Stimulated activated CD4-positive, alpha-beta T cell treated with anti-CD3 and anti-CD28 coated beads, Interleukin-4, amount 100 ng/mL, for 1 hour (primary cell): ENCODE measurements around the gene BMI1.
"Not testable (repeated sequence)": the region's sequence is repeated elsewhere in the genome, so short reads cannot be mapped to it uniquely, and the experiment has no call there.

Experiments used
- DNase-seq: peaks from one replicate; pipeline ENCODE4 v3.0.0-alpha.2; 2020

BMI1 gene

DNA sequence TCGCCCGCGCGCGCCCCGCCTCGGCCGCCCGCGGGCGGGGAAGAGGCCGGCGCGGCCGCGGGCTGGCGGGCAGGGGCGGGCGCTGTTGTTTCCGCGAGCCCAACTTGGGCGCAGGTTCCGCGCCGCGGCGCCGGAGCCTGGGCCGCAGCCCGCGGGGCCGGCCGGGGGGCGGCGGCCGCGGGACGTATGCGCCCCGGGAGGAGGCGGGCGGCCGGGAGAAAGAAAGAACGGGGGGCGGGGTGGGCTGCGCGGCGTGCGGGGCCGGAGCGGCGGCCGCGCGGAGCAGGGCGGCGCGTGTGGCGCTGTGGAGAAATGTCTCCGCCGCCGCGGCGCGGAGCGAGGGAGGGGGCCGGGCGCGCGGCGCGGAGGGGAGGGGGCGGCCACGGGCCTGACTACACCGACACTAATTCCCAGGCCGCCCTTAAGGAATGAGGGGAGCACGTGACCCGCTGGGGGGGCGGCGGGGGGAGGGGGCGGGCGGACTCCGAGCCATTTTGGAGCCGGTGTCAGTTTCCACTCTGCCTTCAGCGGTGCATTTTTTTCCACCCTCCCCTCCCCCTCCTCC is at the start of gene BMI1:
BMI1 (plus strand) TSS at position 509 of the 565 bp plus-strand sequence. CDS start 5,351 bp downstream, outside the sequence.
- peak; percentile 72 for DNase-seq

DNA sequence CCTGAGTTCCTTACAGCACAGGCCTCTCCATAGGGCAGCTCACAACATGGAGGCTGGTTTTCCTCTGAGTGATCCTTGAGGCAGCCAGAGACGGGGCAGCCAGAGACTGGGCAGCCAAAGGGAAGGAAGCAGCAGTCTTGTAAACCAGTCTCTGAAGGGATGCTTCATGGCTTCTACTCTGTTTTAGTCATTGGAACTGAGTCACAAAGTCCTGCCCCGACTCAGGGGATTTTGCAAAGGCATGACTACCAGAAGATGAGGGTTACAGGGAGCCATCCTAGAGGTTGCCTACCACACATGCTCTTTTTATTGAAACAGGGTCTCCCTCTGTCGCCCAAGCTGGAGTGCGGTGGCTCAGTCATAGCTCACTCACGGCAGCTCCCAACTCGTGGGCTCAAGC is 49.1 kb upstream of the BMI1 start:
- no peak for DNase-seq

DNA sequence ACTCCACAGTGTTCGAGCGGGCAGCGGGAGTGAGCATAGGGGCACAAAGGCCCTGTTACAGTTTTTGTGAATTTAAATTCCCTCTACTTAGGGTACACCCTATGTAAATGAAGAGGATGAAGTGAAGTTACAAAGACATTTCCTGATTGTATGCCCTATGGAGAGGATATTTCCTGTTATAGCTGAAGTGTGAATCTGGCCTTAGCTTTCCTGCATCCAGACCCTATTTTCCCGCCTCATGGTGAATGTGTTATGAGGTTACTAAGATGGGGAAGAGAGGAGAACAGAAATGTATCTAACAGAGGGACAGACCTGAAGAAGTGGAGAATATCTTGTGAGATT is 42.5 kb upstream of the BMI1 start:
- no peak for DNase-seq

DNA sequence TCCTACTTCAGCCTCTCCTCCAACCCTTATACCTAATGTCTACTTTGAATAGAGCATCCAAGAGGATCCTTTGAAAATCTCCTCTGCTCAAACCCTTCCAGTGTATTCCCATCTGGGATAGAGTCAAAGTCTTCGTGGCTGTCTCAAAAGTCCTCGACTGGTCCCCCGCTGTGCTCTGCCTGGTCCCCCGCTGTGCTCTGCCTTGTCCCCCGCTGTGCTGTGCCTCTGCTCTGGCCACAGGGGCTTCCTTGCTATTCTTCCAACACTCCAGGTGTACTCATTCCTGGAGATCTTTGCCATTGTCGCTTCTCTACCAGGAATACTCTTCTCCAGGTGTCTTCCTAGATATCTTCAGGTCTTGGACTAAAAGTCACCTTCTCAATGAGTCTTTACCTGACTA is 40.8 kb upstream of the BMI1 start:
- DNase-seq: no peak

DNA sequence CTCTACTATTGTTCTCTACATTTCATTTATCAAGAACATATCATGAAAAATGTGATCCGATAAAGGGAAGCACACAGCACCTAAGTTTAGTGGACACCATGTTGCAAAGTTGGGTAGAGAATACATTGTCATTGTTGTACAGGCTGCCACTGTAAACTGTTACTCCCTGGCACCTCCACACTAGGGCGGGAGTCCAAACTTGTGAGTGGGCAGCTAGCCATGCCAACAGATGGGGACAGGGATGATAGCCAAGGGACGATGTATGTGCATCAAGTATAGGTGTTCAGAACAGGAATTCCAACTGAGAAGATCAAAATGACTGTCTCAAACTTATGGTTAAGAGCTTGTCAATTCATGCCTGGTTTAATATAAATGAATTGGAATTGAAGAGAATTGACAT is 35.8 kb upstream of the BMI1 start:
- DNase-seq: no peak

DNA sequence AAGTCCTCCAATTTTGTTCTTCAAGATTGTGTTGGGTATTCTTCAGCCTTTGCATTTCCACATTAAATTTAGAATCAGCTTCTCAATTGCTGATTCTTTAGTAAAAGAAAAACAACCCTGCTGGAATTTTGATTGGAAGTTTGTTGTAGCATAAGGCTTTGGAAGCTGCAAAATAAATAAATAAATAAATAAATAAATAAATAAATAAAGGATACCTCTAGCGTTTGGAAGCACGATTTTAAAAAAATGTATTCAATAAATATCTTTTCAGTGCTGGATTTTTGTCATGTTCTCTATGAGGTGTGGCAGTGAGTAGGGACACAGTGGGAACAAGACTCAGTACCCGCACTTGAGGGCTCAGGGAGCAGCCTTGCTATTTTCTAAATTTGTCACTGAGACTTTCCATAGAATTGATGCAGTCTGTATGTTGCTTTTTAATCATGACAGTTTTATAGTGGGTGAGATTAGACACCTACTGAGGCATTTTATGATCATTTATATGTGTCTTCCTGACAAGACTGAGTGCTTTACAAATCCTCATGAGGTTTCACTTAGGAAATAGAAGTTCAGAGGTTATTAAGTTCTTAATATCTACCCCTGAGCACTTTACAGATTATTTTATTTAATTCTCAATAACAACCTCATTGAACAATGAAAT is 27.0 kb upstream of the BMI1 start:
- no peak for DNase-seq

DNA sequence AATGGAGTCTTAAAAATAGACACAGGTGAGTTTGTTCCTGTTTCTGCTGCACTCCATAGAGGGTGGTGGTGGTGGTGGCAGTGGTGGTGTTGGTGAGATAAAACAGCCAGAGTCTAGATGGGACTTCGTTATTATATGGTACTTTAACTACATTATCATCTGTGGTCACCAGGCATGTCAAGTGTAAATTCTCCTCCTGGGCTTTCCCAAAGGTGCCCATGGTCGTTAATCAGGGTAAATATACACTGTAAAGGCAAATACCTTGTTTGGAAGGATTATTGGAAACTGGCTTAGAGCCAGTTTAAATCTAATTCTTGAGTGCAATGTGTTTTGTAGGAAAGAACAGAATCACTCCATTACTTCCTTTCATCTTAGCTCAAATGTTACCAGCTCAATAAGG is 26.2 kb upstream of the BMI1 start:
- DNase-seq: no peak

DNA sequence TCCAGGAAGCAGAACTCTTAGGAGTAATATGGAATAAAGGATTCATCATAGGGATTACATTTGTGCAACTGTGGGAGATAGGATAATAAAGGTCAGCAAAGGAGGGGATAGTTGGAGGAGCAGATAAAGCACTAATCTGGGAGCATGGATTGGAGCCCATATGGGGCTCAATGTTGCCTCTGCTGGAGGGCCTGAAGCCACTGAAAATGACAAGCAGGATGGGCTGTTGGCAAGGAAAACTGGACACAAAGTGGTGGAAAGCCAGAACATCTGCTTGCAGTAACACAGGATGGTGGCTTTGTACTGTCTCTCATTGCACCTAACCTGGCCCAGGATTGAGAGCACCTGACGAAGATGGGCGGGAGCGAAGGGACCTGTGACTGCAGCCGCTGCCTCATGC is 19.7 kb upstream of the BMI1 start:
- DNase-seq: no peak

DNA sequence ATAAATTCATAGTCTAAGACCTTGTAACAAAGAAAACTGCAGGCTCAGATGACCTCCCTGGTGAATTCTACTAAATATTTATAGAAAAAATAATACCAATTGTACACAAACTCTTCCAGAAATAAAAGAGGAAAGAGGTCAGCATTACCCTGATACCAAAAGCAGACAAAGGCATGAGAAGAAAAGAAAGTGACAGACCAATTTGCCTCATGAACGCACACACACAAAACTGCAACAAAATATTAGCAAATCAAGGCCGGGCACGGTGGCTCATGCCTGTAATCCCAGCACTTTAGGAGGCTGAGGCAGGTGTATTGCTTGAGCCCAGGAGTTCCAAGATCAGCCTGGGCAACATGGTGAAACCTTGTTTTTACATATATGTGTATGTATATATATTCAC is 17.4 kb upstream of the BMI1 start:
- no peak for DNase-seq

DNA sequence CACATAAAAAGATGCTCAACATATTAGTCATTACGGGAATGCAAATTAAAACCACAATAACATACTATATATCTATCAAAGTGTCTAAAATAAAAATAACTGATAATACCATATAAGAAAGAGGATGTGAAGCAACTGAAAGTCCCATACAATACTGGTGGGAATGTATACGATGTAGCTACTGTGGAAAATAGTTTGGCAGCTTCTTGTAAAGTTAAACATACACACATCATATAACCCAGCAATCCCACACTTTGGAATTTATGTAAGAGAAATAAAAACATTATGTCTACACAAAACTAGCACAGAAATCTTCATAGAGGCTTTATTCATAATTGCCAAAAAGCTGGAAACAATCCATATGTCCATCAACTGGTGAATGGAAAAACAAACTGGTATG is 15.2 kb upstream of the BMI1 start:
- no peak for DNase-seq

DNA sequence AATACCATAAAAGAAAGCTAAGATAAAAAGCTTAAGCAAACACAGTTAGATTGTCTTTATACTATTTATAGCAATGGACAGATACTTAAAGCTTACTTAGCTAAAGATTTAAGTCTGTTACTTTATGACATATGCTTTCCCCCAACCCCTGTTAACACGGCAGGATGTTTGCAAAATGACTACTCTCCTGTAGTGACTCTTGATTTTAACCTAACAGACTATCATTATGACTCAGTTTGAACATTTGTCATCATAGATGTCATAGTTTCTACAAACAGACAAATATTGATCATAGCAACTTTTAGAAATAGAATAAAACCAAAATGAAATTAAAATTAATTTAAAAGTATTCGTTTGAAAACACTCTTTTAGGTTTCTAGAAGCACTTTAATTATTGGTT is 12.5 kb upstream of the BMI1 start:
- no peak for DNase-seq

DNA sequence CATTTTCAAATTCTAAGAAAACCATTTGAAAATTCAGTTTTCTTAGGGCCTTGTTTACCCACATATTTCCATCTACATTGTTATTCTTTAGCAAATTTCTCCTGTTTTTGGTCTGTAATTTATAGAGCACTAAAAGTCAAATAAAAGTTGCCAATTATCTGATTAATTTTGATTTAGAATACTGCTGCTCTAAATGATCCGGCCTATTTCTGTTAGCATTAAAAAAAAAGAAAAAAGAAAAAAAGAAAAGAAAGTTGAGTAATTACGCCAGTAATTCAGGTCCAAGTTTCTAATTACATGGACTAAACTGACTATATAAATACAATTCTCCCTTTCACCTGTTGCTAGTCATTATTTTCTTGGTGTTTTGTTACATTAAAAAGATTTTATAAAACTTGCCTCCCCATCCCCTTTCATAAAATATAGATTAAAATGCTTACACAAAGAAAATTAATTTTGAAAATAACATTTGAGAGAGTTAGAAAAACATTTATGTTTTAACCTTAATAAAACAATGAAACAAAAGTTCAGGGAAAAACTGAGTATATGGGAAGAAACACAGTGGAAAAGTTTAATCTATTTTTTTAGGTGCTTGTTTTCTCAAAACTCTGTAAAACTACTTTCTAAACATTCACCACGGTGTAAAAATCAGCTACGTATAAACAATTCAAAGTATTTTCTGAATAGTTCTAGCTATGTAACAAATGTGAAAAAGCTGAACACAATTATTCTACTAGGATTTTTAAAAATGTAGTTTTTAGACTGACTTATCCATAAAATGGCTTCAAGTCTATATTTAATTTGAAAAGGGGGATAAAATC is 11.5 kb upstream of the BMI1 start:
- no peak for DNase-seq

DNA sequence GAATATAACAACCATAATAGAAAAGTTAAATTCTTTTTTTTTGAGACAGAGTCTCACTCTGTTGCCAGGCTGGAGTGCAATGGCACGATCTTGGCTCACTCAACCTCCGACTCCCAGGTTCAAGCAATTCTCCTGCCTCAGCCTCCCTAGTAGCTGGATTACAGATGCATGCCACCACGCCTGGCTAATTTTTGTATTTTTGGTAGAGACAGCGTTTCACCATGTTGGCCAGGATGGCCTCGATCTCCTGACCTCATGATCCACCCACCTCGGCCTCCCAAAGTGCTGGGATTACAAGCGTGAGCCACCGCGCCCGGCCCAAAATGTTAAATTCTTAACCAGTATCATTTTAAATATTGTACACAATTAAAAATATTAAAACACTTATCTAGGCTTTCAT is 10.9 kb upstream of the BMI1 start:
- not testable (repeated sequence) for DNase-seq

DNA sequence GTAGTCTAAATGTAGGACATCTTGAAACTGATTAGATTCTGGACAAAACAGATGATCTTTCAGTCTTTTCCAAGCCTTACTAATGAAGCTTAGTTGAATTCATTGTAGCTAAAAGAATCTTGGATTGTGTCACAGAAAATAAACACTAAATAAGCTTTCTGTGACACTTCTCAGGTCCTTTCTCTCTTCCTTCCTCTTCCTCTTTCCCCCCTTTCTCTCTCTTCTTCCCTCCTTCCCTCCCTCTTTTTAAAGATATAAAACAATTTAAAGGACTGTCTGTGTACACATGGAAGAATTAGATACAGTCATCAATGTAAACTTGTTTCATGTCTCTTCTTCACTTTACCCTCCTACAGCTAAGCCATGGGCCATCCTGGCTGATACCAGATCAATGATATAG is 10.0 kb upstream of the BMI1 start:
- no peak for DNase-seq

DNA sequence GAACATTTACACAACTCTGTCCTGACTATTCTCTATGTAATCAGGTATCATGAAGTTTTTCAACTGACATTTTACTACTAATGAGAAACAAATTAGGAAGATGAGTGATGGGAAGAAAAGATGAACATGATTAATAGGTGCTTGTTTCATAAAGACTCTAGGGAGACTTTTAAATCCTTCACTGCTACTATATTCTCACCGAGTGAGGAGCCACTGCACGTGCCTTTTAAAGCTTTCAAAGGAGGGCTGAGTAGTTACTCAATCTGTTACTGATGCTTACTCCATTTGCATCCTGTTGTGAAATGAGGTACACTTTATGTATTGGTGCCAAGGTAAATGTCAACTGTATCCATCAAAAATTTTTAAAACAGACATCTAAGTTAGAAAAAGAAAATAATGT is 6.0 kb upstream of the BMI1 start:
- DNase-seq: no peak

DNA sequence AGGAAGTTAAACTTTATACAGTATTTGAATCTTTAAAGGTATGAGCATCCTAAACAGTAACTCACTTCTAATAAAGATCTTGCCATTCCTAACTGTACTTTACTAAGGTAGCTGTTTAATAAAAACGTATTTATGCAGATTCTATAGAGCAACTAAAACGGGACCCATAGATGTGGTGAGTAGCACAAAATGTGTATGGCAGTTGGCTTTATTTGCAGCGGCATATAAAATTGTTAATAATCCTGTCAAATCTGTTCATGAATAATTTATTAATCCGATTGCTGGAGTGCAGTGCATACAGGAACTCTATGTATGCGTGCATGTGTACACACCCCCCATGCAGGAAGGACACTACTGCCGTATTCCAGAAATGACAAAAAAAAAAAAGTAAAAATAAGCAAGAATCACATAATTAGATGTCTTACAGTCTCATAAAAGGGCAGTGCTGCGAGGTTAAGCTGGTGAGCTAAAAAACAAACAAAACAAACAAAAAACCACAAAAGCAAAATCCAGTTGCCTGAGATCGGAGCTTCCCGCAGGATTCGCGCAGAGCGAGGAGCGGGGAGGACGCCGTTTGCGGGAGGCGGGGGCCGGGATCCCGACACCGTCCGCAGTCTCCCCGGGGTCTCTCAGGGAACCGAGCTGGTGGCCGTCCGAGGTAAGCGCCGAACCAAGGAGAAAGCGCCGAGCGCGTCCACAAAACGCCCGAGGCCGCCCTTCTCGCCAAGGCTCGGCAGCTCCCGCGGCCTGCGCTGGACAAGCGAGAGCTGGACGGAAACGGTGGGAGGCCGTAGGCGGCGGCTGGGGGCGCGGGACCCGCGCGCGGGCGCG is 5.2 kb upstream of the BMI1 start:
- no peak for DNase-seq

DNA sequence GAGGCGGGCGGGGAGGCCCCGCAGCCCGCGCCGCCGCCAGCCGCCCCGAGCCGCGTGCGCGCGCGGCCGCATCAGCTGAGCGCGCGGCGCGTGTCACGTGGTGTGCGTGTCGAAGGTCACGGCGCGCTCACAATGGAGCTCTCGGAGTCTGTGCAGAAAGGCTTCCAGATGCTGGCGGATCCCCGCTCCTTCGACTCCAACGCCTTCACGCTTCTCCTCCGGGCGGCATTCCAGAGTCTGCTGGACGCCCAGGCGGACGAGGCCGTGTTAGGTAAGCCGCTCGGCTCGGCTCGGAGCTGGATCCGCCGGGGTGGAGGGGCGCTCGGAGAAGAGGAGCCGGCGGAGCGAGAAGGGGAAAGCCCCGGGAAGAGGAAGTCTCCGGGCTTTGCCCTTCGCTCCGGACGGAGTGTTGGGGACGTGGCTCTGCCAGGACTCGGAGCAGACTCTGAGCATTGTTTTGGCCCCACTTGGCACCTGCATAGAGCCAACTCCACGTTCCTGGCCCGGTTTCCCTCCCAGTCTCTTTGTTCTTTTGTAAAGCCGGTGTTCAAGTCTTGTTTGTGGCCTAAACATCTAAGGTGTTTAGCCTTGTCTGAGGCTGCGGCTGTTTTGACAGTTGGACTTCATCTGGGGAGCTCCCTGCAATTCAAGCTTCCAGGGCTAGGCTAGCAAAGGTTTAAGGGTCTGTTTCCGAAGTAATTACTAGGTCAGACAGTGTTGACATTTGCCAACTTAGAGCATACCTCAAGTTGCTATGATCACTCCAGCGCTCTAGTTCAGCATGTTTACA is 4.4 kb upstream of the BMI1 start, which contains the start of gene COMMD3:
COMMD3 (plus strand) TSS at position 103 of the 790 bp plus-strand sequence; CDS start at position 133, 30 bp downstream.
- DNase-seq: peak; percentile 81

DNA sequence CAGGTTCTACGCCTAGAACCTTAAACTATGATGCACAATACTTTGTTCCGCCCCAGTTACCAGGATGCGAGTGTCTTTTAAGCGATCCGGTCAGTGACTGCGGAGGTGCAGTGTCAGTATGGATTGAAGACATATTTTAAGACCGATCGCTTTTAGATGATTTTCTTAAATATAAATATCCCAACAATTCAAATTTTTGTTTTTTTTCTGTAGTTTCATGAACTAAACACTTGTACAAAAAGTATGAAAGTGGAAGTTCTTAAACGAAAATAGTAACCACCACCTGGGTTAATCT is 3.9 kb upstream of the BMI1 start:
- no peak for DNase-seq

DNA sequence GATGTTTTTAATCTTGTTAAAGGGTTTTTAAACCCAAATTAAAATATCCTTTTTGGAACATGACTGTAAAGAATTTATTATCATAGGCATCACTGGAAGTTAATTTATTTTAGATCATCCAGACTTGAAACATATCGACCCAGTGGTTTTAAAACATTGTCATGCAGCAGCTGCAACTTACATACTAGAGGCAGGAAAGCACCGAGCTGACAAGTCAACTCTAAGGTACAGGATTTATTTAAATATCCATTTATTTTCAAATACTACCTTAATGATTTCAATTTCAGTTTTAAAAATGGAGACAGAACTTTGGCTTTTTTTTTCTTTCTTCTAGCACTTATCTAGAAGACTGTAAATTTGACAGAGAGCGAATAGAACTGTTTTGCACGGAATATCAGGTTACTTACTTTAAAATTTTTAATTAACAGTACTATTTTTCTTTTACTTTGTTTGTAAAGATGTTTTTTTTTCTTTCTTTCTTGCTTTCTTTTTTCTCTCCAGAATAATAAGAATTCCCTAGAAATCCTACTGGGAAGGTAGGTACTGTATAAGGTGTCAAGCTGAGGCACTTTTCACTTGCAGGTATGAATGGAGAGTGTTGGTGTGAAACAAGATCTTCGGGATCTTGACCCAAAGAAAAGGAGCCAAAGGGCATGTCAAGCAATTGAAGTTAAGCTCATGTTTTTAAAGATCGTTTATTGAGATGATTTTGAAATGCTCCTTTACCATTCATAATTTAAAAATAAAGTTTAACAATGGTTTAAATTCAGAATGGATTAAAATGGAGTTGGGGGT is 2.9 kb upstream of the BMI1 start:
- no peak for DNase-seq

DNA sequence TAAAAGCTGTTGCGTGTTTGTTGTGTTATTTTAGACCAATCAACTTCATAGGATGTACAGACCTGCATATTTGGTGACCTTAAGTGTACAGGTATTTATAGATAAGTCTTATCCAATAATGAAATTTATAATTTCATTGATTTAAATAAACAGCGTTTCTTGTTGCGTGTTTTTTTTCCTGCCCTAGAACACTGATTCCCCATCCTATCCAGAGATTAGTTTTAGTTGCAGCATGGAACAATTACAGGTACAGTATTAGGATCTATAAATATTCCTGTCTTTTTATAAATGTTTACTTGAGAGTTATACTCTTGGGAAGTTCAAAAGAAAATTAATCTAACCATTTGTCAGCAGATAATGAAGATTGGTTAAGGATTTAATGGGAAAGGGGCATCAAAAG is 2.1 kb upstream of the BMI1 start:
- no peak for DNase-seq

DNA sequence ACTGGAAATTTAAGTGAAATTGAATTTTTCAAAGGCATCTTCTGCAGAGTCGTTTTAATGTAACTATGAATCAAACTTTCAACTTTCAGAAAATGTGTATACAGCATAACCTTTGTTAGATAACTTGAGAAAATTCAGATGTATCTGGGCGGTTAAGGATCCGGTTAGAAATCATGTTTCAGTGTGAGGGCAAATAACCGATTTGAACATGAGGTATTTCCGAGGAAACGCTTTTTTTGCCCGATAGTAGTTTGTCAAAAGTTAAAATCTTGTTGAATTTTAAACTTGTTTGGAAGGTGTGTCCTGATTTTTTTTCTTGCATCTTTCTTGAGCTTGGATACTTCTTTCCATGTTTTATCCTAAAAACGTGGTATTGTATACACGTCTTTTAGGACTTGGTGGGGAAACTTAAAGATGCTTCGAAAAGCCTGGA is 1.3 kb upstream of the BMI1 start:
- no peak for DNase-seq
